Esophagus muscularis mucosa (tissue), 3 donors: ENCODE measurements around the gene WDR82.

Source experiments
- CTCF ChIP-seq, 3 experiments: fragments of 200-600 bp in 2 of 3; fragments of 450-650 bp in 1 of 3; sonication (generic) in 2 of 3; IDR thresholded peaks; one replicate each; pipeline ENCODE4 v1.5.1; 2017 to 2019; ENCODE audit warnings: antibody characterized with exemption in 3 of 3, mild to moderate bottlenecking in 2 of 3, moderate library complexity in 1 of 3
- POLR2AphosphoS5 ChIP-seq, 2 donors: sonication (generic); formaldehyde crosslinking; IDR thresholded peaks; one replicate each; pipeline ENCODE4 v1.6.1; 2017; ENCODE audit warnings: antibody characterized with exemption in 2 of 2

GRCh38 chr3:52306978-52307377 lies 28.5 kb upstream of the WDR82 start:
- TF ChIP-seq CTCF (IDR thresholded peaks at IDR 0.05) = no peak
- no peak for TF ChIP-seq POLR2AphosphoS5 (IDR thresholded peaks at IDR 0.05)
